HG02884 (cell line): ENCODE measurements around the gene RABGAP1L.
"Not testable (repeated sequence)": the region's sequence is repeated elsewhere in the genome, so short reads cannot be mapped to it uniquely, and the experiment has no call there.

ENCODE experiments used
- ATAC-seq: cut with Tn5 transposase; IDR thresholded peaks from one replicate; pipeline ENCODE4 v1.9.1; 2021; ENCODE audit warnings: mild to moderate bottlenecking, moderate library complexity; ENCODE audit not compliant: unreplicated experiment

Gene RABGAP1L

DNA sequence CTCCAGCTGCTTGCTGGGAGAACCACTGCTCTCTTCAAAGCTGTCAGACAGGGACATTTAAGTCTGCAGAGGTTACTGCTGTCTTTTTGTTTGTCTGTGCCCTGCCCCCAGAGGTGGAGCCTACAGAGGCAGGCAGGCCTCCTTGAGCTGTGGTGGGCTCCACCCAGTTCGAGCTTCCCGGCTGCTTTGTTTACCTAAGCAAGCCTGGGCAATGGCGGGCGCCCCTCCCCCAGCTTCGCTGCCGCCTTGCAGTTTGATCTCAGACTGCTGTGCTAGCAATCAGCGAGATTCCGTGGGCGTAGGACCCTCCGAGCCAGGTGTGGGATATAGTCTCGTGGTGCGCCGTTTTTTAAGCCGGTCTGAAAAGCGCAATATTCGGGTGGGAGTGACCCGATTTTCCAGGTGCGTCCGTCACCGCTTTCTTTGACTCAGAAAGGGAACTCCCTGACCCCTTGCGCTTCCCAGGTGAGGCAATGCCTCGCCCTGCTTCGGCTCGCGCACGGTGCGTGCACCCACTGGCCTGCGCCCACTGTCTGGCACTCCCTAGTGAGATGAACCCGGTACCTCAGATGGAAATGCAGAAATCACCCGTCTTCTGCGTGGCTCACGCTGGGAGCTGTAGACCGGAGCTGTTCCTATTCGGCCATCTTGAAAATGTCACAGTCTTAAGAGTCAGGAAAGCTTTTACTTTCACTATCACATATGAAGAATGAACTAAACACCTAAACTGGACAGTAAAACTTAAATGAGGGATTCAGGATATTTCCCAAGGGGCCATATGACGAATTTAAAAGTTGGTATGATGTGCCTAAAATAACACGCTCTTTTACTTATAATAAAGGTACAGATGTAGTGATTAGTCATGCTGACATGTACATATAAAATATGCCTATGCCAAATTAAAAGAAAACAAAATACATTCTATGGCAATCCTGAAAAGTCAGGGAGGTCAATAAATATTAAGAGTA lies 689.6 kb downstream of the RABGAP1L start:
- ATAC-seq = not testable (repeated sequence)

GRCh38 chr1:174850726-174851125 lies 691.4 kb downstream of the RABGAP1L start:
- ATAC-seq = no peak

GRCh38 chr1:174858301-174858700 lies 699.0 kb downstream of the RABGAP1L start:
- ATAC-seq = no peak

GRCh38 chr1:174870319-174870718 lies 711.0 kb downstream of the RABGAP1L start:
- no peak for ATAC-seq

DNA sequence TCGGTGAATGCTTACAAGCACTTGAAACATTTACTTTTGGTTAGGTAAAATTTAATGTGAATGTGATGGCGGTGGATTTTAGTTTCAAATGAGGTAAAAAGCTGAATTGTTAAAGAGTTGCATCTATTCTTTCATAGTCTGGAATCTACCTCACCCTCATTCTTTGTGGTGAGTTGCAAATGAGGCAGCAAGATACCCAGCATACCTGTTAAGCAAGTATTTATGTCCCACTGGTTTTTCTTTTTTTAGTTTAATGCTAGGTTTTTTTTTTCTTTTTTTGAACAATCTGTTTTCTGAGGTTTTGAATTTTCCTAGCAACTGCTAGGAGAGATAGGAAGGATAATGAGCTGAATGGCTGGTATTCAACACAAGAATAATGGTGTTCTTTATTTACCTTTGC lies 712.6 kb downstream of the RABGAP1L start:
- no peak for ATAC-seq

DNA sequence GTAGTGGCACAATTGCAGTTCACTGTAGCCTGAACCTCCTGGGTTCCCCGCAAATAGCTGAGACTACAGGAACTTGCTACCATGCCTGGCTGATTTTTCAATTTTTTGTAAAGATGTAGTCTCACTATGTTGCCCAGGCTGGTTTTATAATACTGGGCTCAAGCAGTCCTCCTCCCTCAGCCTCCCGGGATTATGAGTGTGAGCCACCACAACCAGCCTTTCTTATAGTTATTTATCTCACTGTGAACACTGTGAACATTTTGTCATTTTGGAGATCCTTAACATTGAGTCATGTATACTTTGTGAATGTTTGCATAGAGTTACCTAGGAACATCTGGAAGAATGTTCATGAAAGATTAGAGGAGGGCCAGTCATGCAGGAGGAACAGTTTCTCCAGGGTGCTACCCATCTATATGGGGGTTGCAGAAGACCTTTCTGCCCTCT lies 713.3 kb downstream of the RABGAP1L start:
- no peak for ATAC-seq

GRCh38 chr1:174874331-174875053 lies 715.2 kb downstream of the RABGAP1L start:
- ATAC-seq = peak; percentile 67

DNA sequence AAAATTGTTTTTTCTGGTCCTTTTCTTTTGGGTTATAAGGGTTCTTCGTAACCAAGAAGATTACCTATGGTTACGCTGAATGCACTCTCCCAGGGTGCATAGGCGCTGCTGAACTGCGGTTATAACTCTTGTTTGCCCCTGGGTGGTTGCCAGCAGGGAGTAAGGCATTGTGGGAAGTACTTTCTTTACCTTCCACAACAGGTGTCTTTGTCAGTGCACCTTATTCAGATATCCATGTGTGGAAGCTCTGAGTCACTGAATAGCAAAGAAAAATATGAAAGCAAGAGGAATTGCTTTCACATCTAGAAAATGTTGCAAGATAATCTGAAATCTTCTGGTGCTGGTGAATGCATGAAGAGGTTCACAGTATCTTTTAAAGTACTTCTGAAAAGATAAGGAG lies 716.0 kb downstream of the RABGAP1L start:
- ATAC-seq = no peak

DNA sequence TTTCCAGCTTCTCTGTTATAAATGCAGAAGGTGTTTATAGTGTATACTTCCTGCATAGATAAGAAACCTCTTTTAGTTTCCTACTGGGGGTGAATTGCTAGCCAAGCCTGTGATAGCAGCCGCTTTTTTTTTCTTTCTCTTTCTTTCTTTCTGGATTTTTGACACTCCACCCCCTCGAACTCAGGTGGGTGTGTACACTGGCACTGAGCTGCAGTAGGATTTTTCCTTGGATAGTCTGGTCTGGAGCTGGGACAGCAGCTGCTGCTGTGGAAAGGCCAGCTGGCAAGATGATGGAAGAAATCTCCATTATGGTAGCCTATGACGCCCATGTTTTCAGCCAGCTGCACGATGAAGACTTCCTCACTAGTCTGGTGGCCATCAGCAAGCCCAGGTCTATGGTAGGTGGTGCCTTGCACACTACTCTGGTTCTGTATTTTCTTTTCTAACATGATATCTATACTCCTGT lies 717.9 kb downstream of the RABGAP1L start:
- no peak for ATAC-seq

- ATAC-seq = no peak
Observed at GRCh38 chr1:174880171-174880570, 720.9 kb downstream of the RABGAP1L start.

DNA sequence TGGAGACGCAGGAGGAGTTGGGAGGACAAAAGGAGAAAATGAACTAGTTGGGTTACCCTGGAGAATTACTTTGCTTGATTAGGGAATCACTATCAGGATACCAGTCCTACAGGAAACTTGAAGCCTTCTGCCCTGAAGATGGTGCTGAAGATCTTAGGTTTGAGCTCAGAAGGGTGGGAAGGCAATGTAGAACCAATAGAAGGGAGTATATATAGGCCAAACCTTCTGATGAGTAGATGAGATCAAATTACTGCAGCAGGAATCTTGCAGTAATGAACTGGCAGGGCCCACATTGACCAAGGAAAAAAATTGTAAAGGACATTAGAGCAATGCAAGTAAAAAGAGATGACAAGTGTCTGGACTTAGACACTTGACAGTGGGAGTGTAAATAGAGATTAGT lies 724.1 kb downstream of the RABGAP1L start:
- ATAC-seq = no peak

DNA sequence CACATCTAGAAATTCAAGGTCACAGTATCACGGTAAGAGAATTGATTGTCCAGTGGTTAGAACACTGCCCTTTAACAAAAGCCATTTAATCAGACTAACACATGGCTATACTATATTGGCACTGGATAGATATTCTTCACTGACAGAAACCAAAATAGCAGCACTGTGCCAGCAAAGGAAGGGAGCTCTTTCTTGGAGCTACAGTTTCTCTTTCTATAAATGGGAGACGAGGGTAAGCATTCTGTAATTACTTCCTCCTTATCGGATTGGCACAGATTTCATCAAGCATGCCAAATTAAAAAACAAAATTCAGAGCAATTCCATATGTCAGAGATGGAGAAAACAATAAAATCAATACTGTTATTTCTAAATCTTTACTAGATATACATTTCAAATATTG lies 724.7 kb downstream of the RABGAP1L start:
- ATAC-seq = no peak

GRCh38 chr1:174884566-174884965 lies 725.2 kb downstream of the RABGAP1L start:
- ATAC-seq = no peak

- ATAC-seq = no peak
Observed at GRCh38 chr1:174890024-174890423, 730.7 kb downstream of the RABGAP1L start.

GRCh38 chr1:174892016-174892415 lies 732.7 kb downstream of the RABGAP1L start:
- ATAC-seq = no peak

- no peak for ATAC-seq
Observed at GRCh38 chr1:174894117-174894762, 734.9 kb downstream of the RABGAP1L start.

DNA sequence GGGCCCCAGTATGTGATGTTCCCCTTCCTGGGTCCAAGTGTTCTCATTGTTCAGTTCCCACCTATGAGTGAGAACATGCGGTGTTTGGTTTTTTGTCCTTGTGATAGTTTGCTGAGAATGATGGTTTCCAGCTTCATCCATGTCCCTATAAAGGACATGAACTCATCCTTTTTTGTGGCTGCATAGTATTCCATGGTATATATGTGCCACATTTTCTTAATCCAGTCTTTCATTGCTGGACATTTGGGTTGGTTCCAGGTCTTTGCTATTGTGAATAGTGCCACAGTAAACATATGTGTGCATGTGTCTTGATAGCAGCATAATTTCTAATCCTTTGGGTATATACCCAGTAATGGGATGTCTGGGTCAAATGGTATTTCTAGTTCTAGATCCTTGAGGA lies 736.3 kb downstream of the RABGAP1L start:
- not testable (repeated sequence) for ATAC-seq

DNA sequence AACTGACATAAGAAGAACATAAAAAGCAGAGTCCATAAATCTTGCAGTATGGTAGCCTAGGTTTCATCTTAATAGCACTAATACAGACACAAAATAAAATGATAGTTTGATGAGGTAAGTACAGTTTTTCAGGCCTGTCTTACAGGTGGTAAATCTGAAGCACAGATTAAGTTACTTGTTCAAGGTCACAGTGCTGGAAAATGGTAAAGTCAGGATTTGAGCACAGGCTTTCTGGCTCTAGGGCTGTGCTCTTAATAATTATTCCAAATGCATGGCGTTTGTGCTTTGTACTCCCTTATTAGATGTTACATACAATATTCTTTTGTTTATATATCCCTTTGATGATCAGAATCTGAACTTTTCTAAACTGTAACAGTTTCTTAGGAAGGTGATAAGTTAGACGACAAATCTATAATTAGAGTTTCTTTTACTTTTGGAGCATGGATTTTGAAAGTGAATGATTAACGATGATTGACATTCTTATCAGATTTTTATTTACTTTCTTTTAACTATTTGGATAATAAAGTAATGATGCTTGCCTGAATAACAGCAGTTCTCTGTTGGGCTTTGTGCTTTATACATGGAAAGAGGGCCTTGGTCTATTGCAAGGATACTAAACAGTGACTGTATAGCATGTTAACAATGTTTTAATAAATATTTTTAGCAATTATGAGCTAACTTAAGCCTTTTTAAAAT lies 738.9 kb downstream of the RABGAP1L start:
- ATAC-seq = no peak

- no peak for ATAC-seq
Observed at GRCh38 chr1:174900317-174900716, 741.0 kb downstream of the RABGAP1L start.

DNA sequence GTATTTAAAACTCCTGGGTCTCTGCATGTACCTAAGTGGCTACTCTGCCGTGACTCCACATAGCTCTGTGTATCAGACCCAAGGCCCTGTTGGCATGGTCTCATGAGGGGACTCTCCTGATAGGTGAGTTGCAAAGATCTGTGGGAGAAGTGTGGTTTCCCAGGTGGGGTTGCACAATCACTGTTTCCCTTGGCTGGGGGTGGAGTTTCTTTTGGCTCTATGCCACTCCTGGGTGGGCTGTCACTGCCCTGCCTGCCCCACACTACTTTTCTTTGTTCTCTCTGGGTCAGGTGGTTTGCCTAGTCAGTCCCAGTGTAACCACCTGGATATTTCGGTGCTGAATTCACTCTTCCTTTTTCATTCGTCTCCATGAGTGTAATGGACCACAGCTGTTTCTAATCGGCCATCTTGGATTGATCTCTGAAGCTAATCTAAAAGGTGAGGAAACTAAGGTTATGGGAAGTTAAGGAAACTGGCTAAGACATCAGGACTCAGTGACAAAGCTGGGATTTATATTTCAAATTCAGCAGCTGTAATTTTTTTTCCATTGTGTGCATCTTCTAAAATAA lies 743.3 kb downstream of the RABGAP1L start:
- ATAC-seq = no peak
